Cardiac fibroblast (primary cell): ENCODE data around the gene POU3F4.

Experiments
- DNase-seq, 2 donors: peaks; one replicate each; pipeline versions ENCODE4 v3.0.0 to v3.0.0-alpha.2; 2010; ENCODE audit warnings: low read depth in 2 of 2
- H3K4me3 ChIP-seq, 2 donors: replicated peaks in 1 of 2; 1 replicate in 1 of 2; 2 replicates in 1 of 2; pipeline ENCODE4 v1.5.1; 2011; ENCODE audit warnings: low read depth in 2 of 2, low read length in 2 of 2, mild to moderate bottlenecking in 2 of 2, moderate library complexity in 1 of 2
- TF ChIP-seq, protein P1 (sequence below): IDR thresholded peaks from one replicate; pipeline ENCODE4 v1.5.1; 2011; ENCODE audit warnings: low read depth, mild to moderate bottlenecking, low read length, inconsistent platforms

The POU3F4 gene

DNA sequence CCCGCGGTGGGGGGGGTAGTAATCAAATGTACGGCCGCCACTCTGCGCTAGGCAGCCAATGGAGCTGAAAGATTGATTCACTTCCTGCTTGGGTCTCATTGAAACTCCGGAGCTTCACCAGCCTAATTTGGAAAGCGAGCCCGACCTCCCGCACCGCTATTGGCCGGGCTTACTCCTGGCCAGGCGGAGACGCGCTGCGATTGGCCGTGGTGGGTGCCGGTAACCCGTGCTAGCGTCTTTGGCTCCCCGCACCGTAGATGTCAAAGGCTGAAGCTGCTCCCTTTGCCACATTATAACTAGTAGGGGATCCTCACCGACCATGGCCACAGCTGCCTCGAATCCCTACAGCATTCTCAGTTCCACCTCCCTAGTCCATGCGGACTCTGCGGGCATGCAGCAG lies at the start of gene POU3F4:
POU3F4 (plus strand) TSS at position 285 of the 400 bp plus-strand sequence; CDS start at position 320, 35 bp downstream.
- H3K4me3 ChIP-seq: no peak within 1 kb of the TSS
- TF ChIP-seq, protein P1, sequence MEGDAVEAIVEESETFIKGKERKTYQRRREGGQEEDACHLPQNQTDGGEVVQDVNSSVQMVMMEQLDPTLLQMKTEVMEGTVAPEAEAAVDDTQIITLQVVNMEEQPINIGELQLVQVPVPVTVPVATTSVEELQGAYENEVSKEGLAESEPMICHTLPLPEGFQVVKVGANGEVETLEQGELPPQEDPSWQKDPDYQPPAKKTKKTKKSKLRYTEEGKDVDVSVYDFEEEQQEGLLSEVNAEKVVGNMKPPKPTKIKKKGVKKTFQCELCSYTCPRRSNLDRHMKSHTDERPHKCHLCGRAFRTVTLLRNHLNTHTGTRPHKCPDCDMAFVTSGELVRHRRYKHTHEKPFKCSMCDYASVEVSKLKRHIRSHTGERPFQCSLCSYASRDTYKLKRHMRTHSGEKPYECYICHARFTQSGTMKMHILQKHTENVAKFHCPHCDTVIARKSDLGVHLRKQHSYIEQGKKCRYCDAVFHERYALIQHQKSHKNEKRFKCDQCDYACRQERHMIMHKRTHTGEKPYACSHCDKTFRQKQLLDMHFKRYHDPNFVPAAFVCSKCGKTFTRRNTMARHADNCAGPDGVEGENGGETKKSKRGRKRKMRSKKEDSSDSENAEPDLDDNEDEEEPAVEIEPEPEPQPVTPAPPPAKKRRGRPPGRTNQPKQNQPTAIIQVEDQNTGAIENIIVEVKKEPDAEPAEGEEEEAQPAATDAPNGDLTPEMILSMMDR: no peak
- DNase-seq: no peak

DNA sequence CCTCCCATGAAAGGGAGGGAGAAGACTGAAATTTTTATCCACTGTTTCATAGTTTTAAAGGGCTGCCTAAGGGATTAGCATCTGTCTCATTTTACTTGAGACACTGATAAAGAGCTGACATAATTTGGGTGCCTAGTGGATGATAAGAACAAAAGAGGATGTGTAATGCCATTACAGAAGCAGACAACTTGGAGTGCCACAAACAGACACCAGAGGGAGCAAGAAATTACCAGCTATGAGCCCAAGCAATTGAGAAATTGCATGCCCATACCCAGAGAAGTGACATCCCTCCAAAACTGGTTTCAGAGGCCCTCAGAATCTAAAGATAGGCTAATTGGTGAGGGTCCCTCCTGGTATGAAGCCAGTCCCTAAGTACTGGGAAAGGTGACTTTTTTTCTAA lies 38.5 kb upstream of the POU3F4 start:
- DNase-seq: peak in 1 of 2 donors; percentile 7
- no peak overlapping the region for H3K4me3 ChIP-seq
- TF ChIP-seq, protein P1: no peak

DNA sequence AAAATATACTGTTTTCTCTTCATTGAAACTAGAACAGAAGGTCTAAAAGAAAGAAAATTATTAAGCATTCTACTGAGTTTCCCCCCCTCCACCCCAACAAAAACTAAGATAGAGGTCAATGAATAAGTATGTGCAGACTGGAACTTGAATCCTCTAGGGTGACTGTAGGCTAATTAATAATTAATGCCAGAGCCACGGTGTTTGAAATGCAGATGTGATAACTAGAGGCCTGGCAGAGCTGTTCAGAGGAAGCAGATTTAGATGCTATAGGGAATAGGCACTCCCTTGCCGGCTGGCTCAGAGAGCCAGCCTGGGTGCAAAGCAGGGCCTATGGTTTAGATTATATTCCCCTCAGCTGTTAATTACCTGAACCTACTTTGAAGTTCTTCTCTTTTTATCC lies 12.2 kb upstream of the POU3F4 start:
- no peak for DNase-seq
- TF ChIP-seq, protein P1: no peak
- no peak overlapping the region for H3K4me3 ChIP-seq

DNA sequence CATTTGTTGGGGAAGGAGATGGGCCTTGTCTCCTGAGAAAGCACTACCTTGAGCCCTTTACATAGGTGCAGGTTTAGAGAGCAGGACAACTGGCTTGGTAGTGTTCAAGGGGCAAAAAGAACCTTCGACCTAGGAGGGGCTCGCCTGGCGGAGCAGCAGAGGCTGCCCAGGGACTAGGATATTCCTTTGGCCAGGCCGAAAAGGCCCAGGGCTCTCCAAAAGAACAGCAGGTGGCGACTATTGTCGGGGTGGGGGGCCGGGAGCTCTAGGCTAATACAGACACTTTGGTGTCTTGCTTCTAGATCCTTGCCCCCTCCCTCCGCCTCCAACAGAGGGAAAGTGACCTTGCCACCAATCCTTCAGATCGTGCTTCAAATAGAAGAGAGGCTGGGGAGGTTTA lies 7.1 kb upstream of the POU3F4 start:
- H3K4me3 ChIP-seq: no peak overlapping the region
- TF ChIP-seq, protein P1: no peak
- DNase-seq: no peak

DNA sequence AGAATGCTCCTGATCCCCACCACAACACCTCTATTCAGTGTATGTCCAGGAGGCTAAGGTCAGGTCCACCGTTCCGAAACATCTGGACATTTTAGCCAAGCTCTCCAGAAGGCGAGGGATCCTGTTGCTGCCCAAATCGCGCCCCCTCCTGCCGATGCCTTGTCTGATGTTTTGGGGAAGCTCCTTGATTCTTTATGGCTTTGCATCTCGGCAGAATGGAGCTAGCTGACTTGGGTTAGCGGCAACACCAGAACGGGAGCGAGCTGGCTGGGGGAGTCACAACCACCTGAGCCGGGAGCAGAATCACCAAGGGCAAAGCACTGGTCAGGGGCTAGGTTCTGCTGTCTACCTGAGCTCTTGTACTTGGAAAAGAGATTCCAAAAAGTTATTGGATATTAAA lies 6.6 kb upstream of the POU3F4 start:
- TF ChIP-seq, protein P1: no peak
- no peak for DNase-seq
- no peak overlapping the region for H3K4me3 ChIP-seq

DNA sequence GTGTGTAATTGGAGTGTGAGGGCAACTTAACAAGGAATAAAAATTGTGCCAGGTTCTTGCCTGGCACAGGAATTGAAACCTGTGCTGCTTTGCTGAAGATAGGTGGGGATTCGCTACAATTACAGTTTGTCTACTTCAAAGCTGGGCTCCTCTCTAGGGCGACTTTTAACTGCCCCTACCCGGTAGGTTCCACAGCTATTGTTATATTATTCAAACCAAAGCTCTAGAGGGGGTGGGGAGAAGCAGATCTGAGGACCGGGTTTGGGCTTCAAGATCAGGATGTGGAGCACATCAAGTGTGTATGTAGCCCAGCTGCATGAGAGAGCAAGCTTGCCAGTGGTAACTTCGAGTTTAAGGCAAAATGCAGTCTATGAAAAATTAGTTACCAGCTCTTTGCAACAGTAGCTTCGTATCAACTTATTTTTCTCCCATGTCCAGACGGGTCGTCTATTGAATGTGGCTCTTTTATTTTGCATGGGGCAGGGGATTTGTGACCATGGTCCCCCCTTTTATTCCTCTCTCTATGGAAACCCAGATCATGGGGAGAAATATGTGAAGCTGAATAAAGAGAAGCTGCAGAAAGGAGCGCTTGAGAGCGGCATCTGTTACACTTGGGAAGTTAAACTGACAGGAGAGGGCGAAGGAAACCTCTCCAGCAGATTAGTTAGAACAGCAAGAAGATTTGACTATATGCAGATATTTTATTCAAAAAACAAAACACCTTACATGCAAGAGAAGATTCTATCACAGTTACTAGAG lies 3.2 kb upstream of the POU3F4 start:
- TF ChIP-seq, protein P1: no peak
- DNase-seq: no peak
- H3K4me3 ChIP-seq: no peak overlapping the region
